OCI-LY1 (cell line): ENCODE results near the gene CBR3.

Experiments
- H2AFZ ChIP-seq: fragments of 200-600 bp; sonication (generic), shearing (Covaris generic); 2 replicates; pipeline ENCODE4 v1.6.0; 2014; ENCODE audit warnings: antibody characterized with exemption, mild to moderate bottlenecking, low read length
- H3F3A ChIP-seq: fragments of 200-600 bp; sonication (generic), shearing (Covaris generic); 2 replicates; pipeline ENCODE4 v1.6.0; 2014; ENCODE audit warnings: mild to moderate bottlenecking, antibody characterized with exemption, low read length, moderate library complexity; ENCODE audit not compliant: insufficient read depth
- H3K27ac ChIP-seq: fragments of 200-600 bp; sonication (generic); 2 replicates; pipeline ENCODE4 v1.5.1; 2014; ENCODE audit warnings: low read length, mixed run types, mild to moderate bottlenecking, low read depth; ENCODE audit not compliant: poor library complexity, severe bottlenecking
- H3K27me3 ChIP-seq: fragments of 200-600 bp; sonication (generic); 2 replicates; pipeline ENCODE4 v1.6.0; 2014; ENCODE audit warnings: antibody characterized with exemption, mild to moderate bottlenecking, low read length, moderate library complexity; ENCODE audit not compliant: insufficient read depth
- H3K36me3 ChIP-seq: fragments of 200-600 bp; sonication (generic); 2 replicates; pipeline ENCODE4 v1.6.1; 2014; ENCODE audit warnings: mild to moderate bottlenecking, antibody characterized with exemption, low read length, moderate library complexity, mixed read lengths; ENCODE audit not compliant: insufficient read depth
- H3K4me1 ChIP-seq: fragments of 200-600 bp; sonication (generic); 2 replicates; pipeline ENCODE4 v1.5.1; 2014; ENCODE audit warnings: mild to moderate bottlenecking, low read length, moderate library complexity; ENCODE audit not compliant: insufficient read depth, severe bottlenecking
- H3K4me2 ChIP-seq: fragments of 200-600 bp; sonication (generic), shearing (Covaris generic); 2 replicates; pipeline ENCODE4 v1.6.1; 2014; ENCODE audit warnings: low read length
- H3K4me3 ChIP-seq: fragments of 200-600 bp; sonication (generic); 2 replicates; pipeline ENCODE4 v1.5.1; 2014; ENCODE audit warnings: low read length, low read depth, mild to moderate bottlenecking, mixed read lengths; ENCODE audit not compliant: poor library complexity, severe bottlenecking
- H3K79me2 ChIP-seq: fragments of 200-600 bp; shearing (Covaris generic); 2 replicates; pipeline ENCODE4 v1.6.1; 2016; ENCODE audit warnings: mixed run types, low read length, mixed read lengths; ENCODE audit not compliant: insufficient read depth
- H3K9ac ChIP-seq: fragments of 200-600 bp; sonication (generic), shearing (Covaris generic); 2 replicates; pipeline ENCODE4 v1.6.1; 2014; ENCODE audit warnings: mild to moderate bottlenecking, low read length, mixed read lengths
- H3K9me2 ChIP-seq: fragments of 200-600 bp; sonication (generic), shearing (Covaris generic); 2 replicates; pipeline ENCODE4 v1.6.1; 2014; ENCODE audit warnings: low read depth, mild to moderate bottlenecking, low read length, mixed read lengths
- H3K9me3 ChIP-seq: fragments of 200-600 bp; shearing (Covaris generic); 2 replicates; pipeline ENCODE4 v1.6.1; 2014; ENCODE audit warnings: low read length, mixed read lengths
- H4K20me1 ChIP-seq: fragments of 200-600 bp; sonication (generic), shearing (Covaris generic); 2 replicates; pipeline ENCODE4 v1.6.0; 2016; ENCODE audit warnings: mild to moderate bottlenecking, low read length; ENCODE audit not compliant: insufficient read depth
- CTCF ChIP-seq: fragments of 200-600 bp; sonication (generic), shearing (Covaris generic); IDR thresholded peaks from 2 replicates; pipeline ENCODE4 v1.5.1; 2017; ENCODE audit warnings: mild to moderate bottlenecking, antibody characterized with exemption, low read length, moderate library complexity, mixed read lengths
- EZH2 ChIP-seq: fragments of 200-600 bp; sonication (generic), shearing (Covaris generic); IDR thresholded peaks from 2 replicates; pipeline ENCODE4 v1.8.0; 2017; ENCODE audit warnings: borderline replicate concordance, mixed run types, mild to moderate bottlenecking, antibody characterized with exemption, low read length, moderate library complexity, mixed read lengths

CBR3 gene

GRCh38 chr21:36166705-36167104, 31.8 kb downstream of the CBR3 start:
- H2AFZ ChIP-seq = no peak overlapping the region
- H3K36me3 ChIP-seq = no peaks in the 10 kb centered on the region
- H3K4me3 ChIP-seq = no peak overlapping the region
- H3K9ac ChIP-seq = no peak overlapping the region
- TF ChIP-seq EZH2 (no peak), CTCF (no peak)
- H4K20me1 ChIP-seq = no peaks in the 10 kb centered on the region
- peaks cover 8% of the 10 kb centered on the region for H3K4me1 ChIP-seq
- no peaks in the 10 kb centered on the region for H3K79me2 ChIP-seq
- H3F3A ChIP-seq = no peaks in the 10 kb centered on the region
- no peak overlapping the region for H3K27ac ChIP-seq
- no peaks in the 10 kb centered on the region for H3K27me3 ChIP-seq
- H3K9me2 ChIP-seq = no peaks in the 10 kb centered on the region
- H3K9me3 ChIP-seq = no peaks in the 10 kb centered on the region
- no peak overlapping the region for H3K4me2 ChIP-seq

- Histone ChIP-seq H4K20me1 (no peaks in the 10 kb centered on the region), H3K27me3 (no peaks in the 10 kb centered on the region), H3K4me2 (no peak overlapping the region), H3F3A (no peaks in the 10 kb centered on the region), H3K4me3 (no peak overlapping the region), H3K36me3 (no peaks in the 10 kb centered on the region), H3K9me3 (no peaks in the 10 kb centered on the region), H3K4me1 (peaks cover 8% of the 10 kb centered on the region), H3K9ac (no peak overlapping the region), H3K79me2 (no peaks in the 10 kb centered on the region), H3K27ac (no peak overlapping the region), H2AFZ (no peak overlapping the region), H3K9me2 (no peaks in the 10 kb centered on the region)
- TF ChIP-seq CTCF (no peak), EZH2 (no peak)
Measured at GRCh38 chr21:36167541-36167940, 32.7 kb downstream of the CBR3 start.

- no peaks in the 10 kb centered on the region for H3K36me3 ChIP-seq
- no peaks in the 10 kb centered on the region for H3F3A ChIP-seq
- no peak overlapping the region for H2AFZ ChIP-seq
- no peaks in the 10 kb centered on the region for H3K9me2 ChIP-seq
- H3K79me2 ChIP-seq = no peaks in the 10 kb centered on the region
- H3K27ac ChIP-seq = no peak overlapping the region
- H3K4me3 ChIP-seq = no peak overlapping the region
- peaks cover 7% of the 10 kb centered on the region for H3K4me1 ChIP-seq
- H3K4me2 ChIP-seq = no peak overlapping the region
- H3K9ac ChIP-seq = no peak overlapping the region
- H3K9me3 ChIP-seq = no peaks in the 10 kb centered on the region
- TF ChIP-seq CTCF (peak; percentile 18; the same call in 1 of the 2 replicates), EZH2 (no peak)
- H3K27me3 ChIP-seq = no peaks in the 10 kb centered on the region
- H4K20me1 ChIP-seq = no peaks in the 10 kb centered on the region
Measured at GRCh38 chr21:36169470-36170128, 34.7 kb downstream of the CBR3 start.
